ENCODE data around the gene PALMD.

GRCh38 chr1:99725996-99726395 is 80.1 kb downstream of the PALMD start:
- no peak for TF ChIP-seq CTCF (IDR thresholded peaks at IDR 0.05)
- TF ChIP-seq EZH2 (IDR thresholded peaks at IDR 0.05), result no peak
- TF ChIP-seq EZH2phosphoT487 (IDR thresholded peaks at IDR 0.05), result no peak

Measured in neural progenitor cell (in vitro differentiated cells).